ENCODE measurements around the gene PRKN. TPM values are rescaled to one million over a fixed set of nuclear protein-coding genes. Genes with fewer than 3 reads are reported as not detected.

The PRKN gene
- total and polyA plus RNA-seq, 2 donors (not counting 1 experiment from before 2014, with no cell fraction given), result 0.43 to 4.6 TPM

- no peak for DNase-seq (ENCODE audit: low read depth in 2 of 2)
- H3K4me3 ChIP-seq (replicated peaks in 1 of 4; ENCODE audit: control extremely low read depth in 1 of 4, insufficient read depth in 1 of 4, low read depth in 3 of 4, low read length in 4 of 4), result no peak overlapping the region
- no peaks in the 10 kb centered on the region for H3K9me3 ChIP-seq (ENCODE audit: control insufficient read depth, insufficient read depth, low read depth, low read length)
- H4K20me1 ChIP-seq (ENCODE audit: control insufficient read depth, extremely low read depth, insufficient read depth, low read length), result no peaks in the 10 kb centered on the region
- no peaks in the 10 kb centered on the region for H3K36me3 ChIP-seq (ENCODE audit: control insufficient read depth, insufficient read depth, low read length)
- H3K79me2 ChIP-seq (ENCODE audit: control insufficient read depth, insufficient read depth, low read length), result no peaks in the 10 kb centered on the region
- no peak overlapping the region for H3K9ac ChIP-seq (ENCODE audit: insufficient read depth, low read length)
- H3K4me1 ChIP-seq (ENCODE audit: control insufficient read depth, extremely low read depth, insufficient read depth, low read length), result no peaks in the 10 kb centered on the region
- TF ChIP-seq, protein P1, sequence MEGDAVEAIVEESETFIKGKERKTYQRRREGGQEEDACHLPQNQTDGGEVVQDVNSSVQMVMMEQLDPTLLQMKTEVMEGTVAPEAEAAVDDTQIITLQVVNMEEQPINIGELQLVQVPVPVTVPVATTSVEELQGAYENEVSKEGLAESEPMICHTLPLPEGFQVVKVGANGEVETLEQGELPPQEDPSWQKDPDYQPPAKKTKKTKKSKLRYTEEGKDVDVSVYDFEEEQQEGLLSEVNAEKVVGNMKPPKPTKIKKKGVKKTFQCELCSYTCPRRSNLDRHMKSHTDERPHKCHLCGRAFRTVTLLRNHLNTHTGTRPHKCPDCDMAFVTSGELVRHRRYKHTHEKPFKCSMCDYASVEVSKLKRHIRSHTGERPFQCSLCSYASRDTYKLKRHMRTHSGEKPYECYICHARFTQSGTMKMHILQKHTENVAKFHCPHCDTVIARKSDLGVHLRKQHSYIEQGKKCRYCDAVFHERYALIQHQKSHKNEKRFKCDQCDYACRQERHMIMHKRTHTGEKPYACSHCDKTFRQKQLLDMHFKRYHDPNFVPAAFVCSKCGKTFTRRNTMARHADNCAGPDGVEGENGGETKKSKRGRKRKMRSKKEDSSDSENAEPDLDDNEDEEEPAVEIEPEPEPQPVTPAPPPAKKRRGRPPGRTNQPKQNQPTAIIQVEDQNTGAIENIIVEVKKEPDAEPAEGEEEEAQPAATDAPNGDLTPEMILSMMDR (conservative IDR thresholded peaks at IDR 0.05 in 1 of 2, IDR thresholded peaks at IDR 0.05 in 1 of 2; ENCODE audit: low read depth in 1 of 2, low read length in 2 of 2), result no peak
- TF ChIP-seq EZH2 (IDR thresholded peaks at IDR 0.05; ENCODE audit: low read length, missing control alignments), result no peak
- no peak overlapping the region for H2AFZ ChIP-seq (ENCODE audit: low read length)
- no peak overlapping the region for H3K27ac ChIP-seq (ENCODE audit: insufficient read depth, low read length)
- no peaks in the 10 kb centered on the region for H3K27me3 ChIP-seq (ENCODE audit: control insufficient read depth, insufficient read depth, low read length)
- no peak overlapping the region for H3K4me2 ChIP-seq (ENCODE audit: extremely low read depth, insufficient read depth, low read length)
These were observed 766.5 kb downstream of the PRKN start for GRCh38 chr6:161961046-161961445.

- TF ChIP-seq, protein P1 (conservative IDR thresholded peaks at IDR 0.05 in 1 of 2, IDR thresholded peaks at IDR 0.05 in 1 of 2; ENCODE audit: low read depth in 1 of 2, low read length in 2 of 2), result no peak
- no peak for TF ChIP-seq EZH2 (IDR thresholded peaks at IDR 0.05; ENCODE audit: low read length, missing control alignments)
- Histone ChIP-seq H3K36me3 (ENCODE audit: control insufficient read depth, insufficient read depth, low read length) (no peaks in the 10 kb centered on the region), H3K27ac (ENCODE audit: insufficient read depth, low read length) (no peak overlapping the region), H4K20me1 (ENCODE audit: control insufficient read depth, extremely low read depth, insufficient read depth, low read length) (no peaks in the 10 kb centered on the region), H3K9me3 (ENCODE audit: control insufficient read depth, insufficient read depth, low read depth, low read length) (no peaks in the 10 kb centered on the region), H3K4me2 (ENCODE audit: extremely low read depth, insufficient read depth, low read length) (no peak overlapping the region), H3K79me2 (ENCODE audit: control insufficient read depth, insufficient read depth, low read length) (no peaks in the 10 kb centered on the region), H3K4me1 (ENCODE audit: control insufficient read depth, extremely low read depth, insufficient read depth, low read length) (no peaks in the 10 kb centered on the region), H3K27me3 (ENCODE audit: control insufficient read depth, insufficient read depth, low read length) (no peaks in the 10 kb centered on the region), H2AFZ (ENCODE audit: low read length) (no peak overlapping the region), H3K9ac (ENCODE audit: insufficient read depth, low read length) (no peak overlapping the region), H3K4me3 (replicated peaks in 1 of 4; ENCODE audit: control extremely low read depth in 1 of 4, insufficient read depth in 1 of 4, low read depth in 3 of 4, low read length in 4 of 4) (no peak overlapping the region)
- no peak for DNase-seq (ENCODE audit: low read depth in 2 of 2)
These were observed 768.5 kb downstream of the PRKN start for GRCh38 chr6:161959072-161959471.

DNA sequence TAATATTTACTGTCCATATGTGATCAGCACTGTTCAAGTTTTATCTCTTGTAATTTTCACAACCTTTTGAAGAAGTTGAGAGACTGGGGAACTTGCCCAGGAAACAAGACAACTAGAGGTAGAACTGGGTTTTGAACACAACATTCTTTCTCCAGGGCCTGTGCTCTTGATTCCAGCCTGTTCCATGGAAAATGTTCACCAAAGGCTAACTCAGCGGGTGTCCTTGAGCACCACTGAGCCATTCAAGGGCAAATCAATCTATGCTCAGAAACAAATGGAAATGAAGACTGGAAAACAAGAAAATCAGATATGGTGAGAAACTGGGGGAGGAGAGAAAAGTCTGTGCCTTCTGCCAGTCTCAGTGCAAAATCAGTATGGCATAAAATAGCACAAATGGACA is 771.5 kb downstream of the PRKN start:
- Histone ChIP-seq H3K4me3 (replicated peaks in 1 of 4; ENCODE audit: control extremely low read depth in 1 of 4, insufficient read depth in 1 of 4, low read depth in 3 of 4, low read length in 4 of 4) (no peak overlapping the region), H4K20me1 (ENCODE audit: control insufficient read depth, extremely low read depth, insufficient read depth, low read length) (no peaks in the 10 kb centered on the region), H3K4me2 (ENCODE audit: extremely low read depth, insufficient read depth, low read length) (no peak overlapping the region), H2AFZ (ENCODE audit: low read length) (no peak overlapping the region), H3K79me2 (ENCODE audit: control insufficient read depth, insufficient read depth, low read length) (no peaks in the 10 kb centered on the region), H3K9me3 (ENCODE audit: control insufficient read depth, insufficient read depth, low read depth, low read length) (no peaks in the 10 kb centered on the region), H3K9ac (ENCODE audit: insufficient read depth, low read length) (no peak overlapping the region), H3K27ac (ENCODE audit: insufficient read depth, low read length) (no peak overlapping the region), H3K4me1 (ENCODE audit: control insufficient read depth, extremely low read depth, insufficient read depth, low read length) (no peaks in the 10 kb centered on the region), H3K36me3 (ENCODE audit: control insufficient read depth, insufficient read depth, low read length) (no peaks in the 10 kb centered on the region), H3K27me3 (ENCODE audit: control insufficient read depth, insufficient read depth, low read length) (no peaks in the 10 kb centered on the region)
- DNase-seq (ENCODE audit: low read depth in 2 of 2), result no peak
- TF ChIP-seq, protein P1 (conservative IDR thresholded peaks at IDR 0.05 in 1 of 2, IDR thresholded peaks at IDR 0.05 in 1 of 2; ENCODE audit: low read depth in 1 of 2, low read length in 2 of 2), result no peak
- TF ChIP-seq EZH2 (IDR thresholded peaks at IDR 0.05; ENCODE audit: low read length, missing control alignments), result no peak

All from fibroblast of lung (primary cell).